Adipocyte (in vitro differentiated cells): Measurements from ENCODE around the gene EBI3.
"Not testable (repeated sequence)": the region's sequence is repeated elsewhere in the genome, so short reads cannot be mapped to it uniquely, and the experiment has no call there.

Experiments
- DNase-seq: peaks from one replicate; pipeline ENCODE4 v3.0.0-alpha.2; 2015; ENCODE audit warnings: low read depth
- H3K27me3 ChIP-seq: replicated peaks from 2 replicates; pipeline ENCODE4 v1.7.0; 2013; ENCODE audit warnings: mild to moderate bottlenecking, low read length, moderate library complexity; ENCODE audit not compliant: control insufficient read depth, insufficient read depth
- H3K36me3 ChIP-seq: 2 replicates; pipeline ENCODE4 v1.7.0; 2013; ENCODE audit warnings: low read length, mild to moderate bottlenecking, moderate library complexity; ENCODE audit not compliant: control insufficient read depth, insufficient read depth, severe bottlenecking
- H3K4me1 ChIP-seq: 2 replicates; pipeline ENCODE4 v1.7.0; 2013; ENCODE audit warnings: mild to moderate bottlenecking, low read length, moderate library complexity; ENCODE audit not compliant: control insufficient read depth, insufficient read depth
- H3K4me3 ChIP-seq: 2 replicates; pipeline ENCODE4 v1.7.0; 2013; ENCODE audit warnings: mild to moderate bottlenecking, low read length, moderate library complexity
- H3K9ac ChIP-seq: 2 replicates; pipeline ENCODE4 v1.7.0; 2013; ENCODE audit warnings: mild to moderate bottlenecking, low read length, moderate library complexity
- H3K9me3 ChIP-seq: 2 replicates; pipeline ENCODE4 v1.7.0; 2013; ENCODE audit warnings: mild to moderate bottlenecking, low read length, moderate library complexity; ENCODE audit not compliant: control insufficient read depth

The EBI3 gene

GRCh38 chr19:4192537-4192936, 36.8 kb upstream of the EBI3 start:
- H3K36me3 ChIP-seq, DNase-seq, H3K4me1 ChIP-seq, H3K9me3 ChIP-seq, H3K4me3 ChIP-seq, H3K9ac ChIP-seq: not testable (repeated sequence)
- peaks cover 35% of the 10 kb centered on the region for H3K27me3 ChIP-seq

GRCh38 chr19:4194353-4194752, 35.0 kb upstream of the EBI3 start:
- no peaks in the 10 kb centered on the region for H3K4me1 ChIP-seq
- DNase-seq: no peak
- no peaks in the 10 kb centered on the region for H3K9me3 ChIP-seq
- no peaks in the 10 kb centered on the region for H3K36me3 ChIP-seq
- H3K9ac ChIP-seq: no peak overlapping the region
- H3K4me3 ChIP-seq: no peak overlapping the region
- peaks cover 47% of the 10 kb centered on the region for H3K27me3 ChIP-seq

GRCh38 chr19:4196009-4196408, 33.3 kb upstream of the EBI3 start:
- Histone ChIP-seq H3K4me1 (no peaks in the 10 kb centered on the region), H3K9ac (no peak overlapping the region), H3K4me3 (no peak overlapping the region), H3K36me3 (no peaks in the 10 kb centered on the region), H3K9me3 (no peaks in the 10 kb centered on the region), H3K27me3 (peaks cover 63% of the 10 kb centered on the region)
- no peak for DNase-seq

- peaks cover 70% of the 10 kb centered on the region for H3K27me3 ChIP-seq
- DNase-seq: no peak
- no peak overlapping the region for H3K9ac ChIP-seq
These were observed 32.7 kb upstream of the EBI3 start for GRCh38 chr19:4196587-4197148.

GRCh38 chr19:4197228-4197624, 32.1 kb upstream of the EBI3 start:
- H3K9me3 ChIP-seq: no peaks in the 10 kb centered on the region
- DNase-seq: no peak
- H3K9ac ChIP-seq: no peak overlapping the region
- no peaks in the 10 kb centered on the region for H3K4me1 ChIP-seq
- no peaks in the 10 kb centered on the region for H3K36me3 ChIP-seq
- no peak overlapping the region for H3K4me3 ChIP-seq
- H3K27me3 ChIP-seq: peaks cover 74% of the 10 kb centered on the region

More at GRCh38 chr19:4196587-4197148, 32.7 kb upstream of the EBI3 start:
- no peaks in the 10 kb centered on the region for H3K36me3 ChIP-seq
- H3K4me3 ChIP-seq: no peak overlapping the region
- no peaks in the 10 kb centered on the region for H3K9me3 ChIP-seq
- no peaks in the 10 kb centered on the region for H3K4me1 ChIP-seq

GRCh38 chr19:4197625-4198466, 31.5 kb upstream of the EBI3 start:
- no peak overlapping the region for H3K9ac ChIP-seq
- no peak for DNase-seq
- peaks cover 74% of the 10 kb centered on the region for H3K27me3 ChIP-seq
- no peak overlapping the region for H3K4me3 ChIP-seq
- no peaks in the 10 kb centered on the region for H3K4me1 ChIP-seq
- H3K9me3 ChIP-seq: no peaks in the 10 kb centered on the region
- no peaks in the 10 kb centered on the region for H3K36me3 ChIP-seq

GRCh38 chr19:4198467-4199126, 30.7 kb upstream of the EBI3 start:
- Histone ChIP-seq H3K36me3 (no peaks in the 10 kb centered on the region), H3K4me1 (no peaks in the 10 kb centered on the region), H3K9ac (no peak overlapping the region), H3K27me3 (peaks cover 74% of the 10 kb centered on the region), H3K4me3 (no peak overlapping the region), H3K9me3 (no peaks in the 10 kb centered on the region)
- DNase-seq: no peak

GRCh38 chr19:4199699-4200293, 29.5 kb upstream of the EBI3 start:
- H3K27me3 ChIP-seq: peaks cover 64% of the 10 kb centered on the region

GRCh38 chr19:4200940-4201542, 28.3 kb upstream of the EBI3 start:
- Histone ChIP-seq H3K4me3 (no peak overlapping the region), H3K9me3 (no peaks in the 10 kb centered on the region), H3K27me3 (peaks cover 54% of the 10 kb centered on the region), H3K4me1 (no peaks in the 10 kb centered on the region), H3K9ac (no peak overlapping the region), H3K36me3 (no peaks in the 10 kb centered on the region)
- DNase-seq: no peak

More at GRCh38 chr19:4199699-4200293, 29.5 kb upstream of the EBI3 start:
- Histone ChIP-seq H3K9me3 (no peaks in the 10 kb centered on the region), H3K4me3 (no peak overlapping the region), H3K9ac (no peak overlapping the region), H3K4me1 (no peaks in the 10 kb centered on the region), H3K36me3 (no peaks in the 10 kb centered on the region)
- no peak for DNase-seq

- Histone ChIP-seq H3K36me3 (no peaks in the 10 kb centered on the region), H3K9me3 (no peaks in the 10 kb centered on the region), H3K4me3 (no peak overlapping the region), H3K4me1 (peaks cover 3% of the 10 kb centered on the region), H3K9ac (no peak overlapping the region), H3K27me3 (peaks cover 47% of the 10 kb centered on the region)
- no peak for DNase-seq
These were observed 27.5 kb upstream of the EBI3 start for GRCh38 chr19:4201798-4202197.
